ENCODE measurements around the gene UST.

- TF ChIP-seq POLR2AphosphoS5 (IDR thresholded peaks at IDR 0.05) (no peak), EZH2 (IDR thresholded peaks at IDR 0.05; ENCODE audit: borderline replicate concordance, insufficient read depth, low read length, poor library complexity, severe bottlenecking) (no peak), TAF1 (IDR thresholded peaks at IDR 0.05; ENCODE audit: low read depth) (no peak)
- TF ChIP-seq, protein P1, sequence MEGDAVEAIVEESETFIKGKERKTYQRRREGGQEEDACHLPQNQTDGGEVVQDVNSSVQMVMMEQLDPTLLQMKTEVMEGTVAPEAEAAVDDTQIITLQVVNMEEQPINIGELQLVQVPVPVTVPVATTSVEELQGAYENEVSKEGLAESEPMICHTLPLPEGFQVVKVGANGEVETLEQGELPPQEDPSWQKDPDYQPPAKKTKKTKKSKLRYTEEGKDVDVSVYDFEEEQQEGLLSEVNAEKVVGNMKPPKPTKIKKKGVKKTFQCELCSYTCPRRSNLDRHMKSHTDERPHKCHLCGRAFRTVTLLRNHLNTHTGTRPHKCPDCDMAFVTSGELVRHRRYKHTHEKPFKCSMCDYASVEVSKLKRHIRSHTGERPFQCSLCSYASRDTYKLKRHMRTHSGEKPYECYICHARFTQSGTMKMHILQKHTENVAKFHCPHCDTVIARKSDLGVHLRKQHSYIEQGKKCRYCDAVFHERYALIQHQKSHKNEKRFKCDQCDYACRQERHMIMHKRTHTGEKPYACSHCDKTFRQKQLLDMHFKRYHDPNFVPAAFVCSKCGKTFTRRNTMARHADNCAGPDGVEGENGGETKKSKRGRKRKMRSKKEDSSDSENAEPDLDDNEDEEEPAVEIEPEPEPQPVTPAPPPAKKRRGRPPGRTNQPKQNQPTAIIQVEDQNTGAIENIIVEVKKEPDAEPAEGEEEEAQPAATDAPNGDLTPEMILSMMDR (IDR thresholded peaks at IDR 0.05; ENCODE audit: poor library complexity, severe bottlenecking) = no peak
- TF ChIP-seq, protein P2, sequence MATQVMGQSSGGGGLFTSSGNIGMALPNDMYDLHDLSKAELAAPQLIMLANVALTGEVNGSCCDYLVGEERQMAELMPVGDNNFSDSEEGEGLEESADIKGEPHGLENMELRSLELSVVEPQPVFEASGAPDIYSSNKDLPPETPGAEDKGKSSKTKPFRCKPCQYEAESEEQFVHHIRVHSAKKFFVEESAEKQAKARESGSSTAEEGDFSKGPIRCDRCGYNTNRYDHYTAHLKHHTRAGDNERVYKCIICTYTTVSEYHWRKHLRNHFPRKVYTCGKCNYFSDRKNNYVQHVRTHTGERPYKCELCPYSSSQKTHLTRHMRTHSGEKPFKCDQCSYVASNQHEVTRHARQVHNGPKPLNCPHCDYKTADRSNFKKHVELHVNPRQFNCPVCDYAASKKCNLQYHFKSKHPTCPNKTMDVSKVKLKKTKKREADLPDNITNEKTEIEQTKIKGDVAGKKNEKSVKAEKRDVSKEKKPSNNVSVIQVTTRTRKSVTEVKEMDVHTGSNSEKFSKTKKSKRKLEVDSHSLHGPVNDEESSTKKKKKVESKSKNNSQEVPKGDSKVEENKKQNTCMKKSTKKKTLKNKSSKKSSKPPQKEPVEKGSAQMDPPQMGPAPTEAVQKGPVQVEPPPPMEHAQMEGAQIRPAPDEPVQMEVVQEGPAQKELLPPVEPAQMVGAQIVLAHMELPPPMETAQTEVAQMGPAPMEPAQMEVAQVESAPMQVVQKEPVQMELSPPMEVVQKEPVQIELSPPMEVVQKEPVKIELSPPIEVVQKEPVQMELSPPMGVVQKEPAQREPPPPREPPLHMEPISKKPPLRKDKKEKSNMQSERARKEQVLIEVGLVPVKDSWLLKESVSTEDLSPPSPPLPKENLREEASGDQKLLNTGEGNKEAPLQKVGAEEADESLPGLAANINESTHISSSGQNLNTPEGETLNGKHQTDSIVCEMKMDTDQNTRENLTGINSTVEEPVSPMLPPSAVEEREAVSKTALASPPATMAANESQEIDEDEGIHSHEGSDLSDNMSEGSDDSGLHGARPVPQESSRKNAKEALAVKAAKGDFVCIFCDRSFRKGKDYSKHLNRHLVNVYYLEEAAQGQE (IDR thresholded peaks at IDR 0.05; ENCODE audit: borderline replicate concordance) = no peak
Observed at GRCh38 chr6:148698671-148699180, 48.1 kb upstream of the UST start.
